ENCODE results near the gene CCDC88A.

Gene CCDC88A, protein sequence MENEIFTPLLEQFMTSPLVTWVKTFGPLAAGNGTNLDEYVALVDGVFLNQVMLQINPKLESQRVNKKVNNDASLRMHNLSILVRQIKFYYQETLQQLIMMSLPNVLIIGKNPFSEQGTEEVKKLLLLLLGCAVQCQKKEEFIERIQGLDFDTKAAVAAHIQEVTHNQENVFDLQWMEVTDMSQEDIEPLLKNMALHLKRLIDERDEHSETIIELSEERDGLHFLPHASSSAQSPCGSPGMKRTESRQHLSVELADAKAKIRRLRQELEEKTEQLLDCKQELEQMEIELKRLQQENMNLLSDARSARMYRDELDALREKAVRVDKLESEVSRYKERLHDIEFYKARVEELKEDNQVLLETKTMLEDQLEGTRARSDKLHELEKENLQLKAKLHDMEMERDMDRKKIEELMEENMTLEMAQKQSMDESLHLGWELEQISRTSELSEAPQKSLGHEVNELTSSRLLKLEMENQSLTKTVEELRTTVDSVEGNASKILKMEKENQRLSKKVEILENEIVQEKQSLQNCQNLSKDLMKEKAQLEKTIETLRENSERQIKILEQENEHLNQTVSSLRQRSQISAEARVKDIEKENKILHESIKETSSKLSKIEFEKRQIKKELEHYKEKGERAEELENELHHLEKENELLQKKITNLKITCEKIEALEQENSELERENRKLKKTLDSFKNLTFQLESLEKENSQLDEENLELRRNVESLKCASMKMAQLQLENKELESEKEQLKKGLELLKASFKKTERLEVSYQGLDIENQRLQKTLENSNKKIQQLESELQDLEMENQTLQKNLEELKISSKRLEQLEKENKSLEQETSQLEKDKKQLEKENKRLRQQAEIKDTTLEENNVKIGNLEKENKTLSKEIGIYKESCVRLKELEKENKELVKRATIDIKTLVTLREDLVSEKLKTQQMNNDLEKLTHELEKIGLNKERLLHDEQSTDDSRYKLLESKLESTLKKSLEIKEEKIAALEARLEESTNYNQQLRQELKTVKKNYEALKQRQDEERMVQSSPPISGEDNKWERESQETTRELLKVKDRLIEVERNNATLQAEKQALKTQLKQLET (N-terminal part only)

DNA sequence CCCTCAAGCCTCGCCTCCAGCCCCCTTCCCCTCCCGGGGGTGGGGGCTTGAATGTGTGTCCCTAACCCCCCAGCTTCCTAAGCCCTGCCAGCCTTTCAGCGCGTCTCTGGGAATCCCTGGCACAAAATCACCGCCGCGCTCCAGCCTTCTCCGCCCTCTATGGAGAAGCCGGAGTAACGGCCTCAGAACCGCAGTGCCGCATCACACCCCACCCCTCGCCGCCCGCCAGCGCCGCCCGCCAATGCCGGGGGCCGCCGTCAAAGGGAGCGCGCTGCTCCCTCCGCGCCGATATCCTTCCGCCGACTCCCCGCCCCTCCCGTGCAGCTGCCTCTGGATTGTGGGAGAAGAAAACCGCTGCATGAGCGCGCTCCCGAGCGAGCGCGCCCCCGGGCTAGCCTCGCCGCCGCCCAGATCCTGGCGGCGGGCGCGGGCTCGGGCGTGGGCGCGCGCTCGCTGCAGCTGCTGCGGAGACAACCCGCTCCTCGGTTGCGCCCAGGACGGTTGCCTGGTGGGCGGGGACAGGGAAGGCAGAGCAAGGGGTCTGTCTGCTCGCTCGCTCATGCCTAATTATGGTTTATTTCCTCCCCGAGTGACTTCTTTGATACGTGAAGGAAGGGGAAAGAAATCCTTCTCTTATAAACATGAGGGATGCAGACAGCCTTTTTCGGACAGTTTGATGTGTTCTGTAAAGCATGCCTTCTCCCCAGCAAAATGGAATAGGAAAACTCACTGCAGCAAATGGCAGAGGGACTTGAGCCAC is at the start of gene CCDC88A:
CCDC88A (minus strand) TSS at position 178 of the 760 bp plus-strand sequence. CDS start 777 bp downstream, outside the sequence.
- DNase-seq (ENCODE audit: low read depth), result peak; percentile 99

DNA sequence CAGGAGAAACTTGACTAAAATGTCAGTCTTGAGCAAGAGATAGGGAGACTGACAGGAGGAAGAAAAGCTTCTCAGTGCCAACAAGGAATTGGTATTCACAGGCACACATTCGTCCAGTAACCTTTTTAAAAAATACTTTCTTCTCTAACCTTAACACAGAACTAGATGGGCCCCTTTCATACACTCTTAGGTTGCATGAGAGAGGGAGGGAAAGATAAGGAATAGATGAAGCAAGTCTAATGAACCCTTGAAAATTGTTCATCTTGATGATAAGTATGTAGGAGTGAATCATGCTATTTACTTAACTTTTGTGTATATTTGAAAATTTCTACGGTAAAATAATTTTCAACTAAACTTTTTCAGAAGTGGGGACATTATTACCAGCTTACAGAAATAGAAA is 42.0 kb upstream of the CCDC88A start:
- no peak overlapping the region for H3K4me3 ChIP-seq (ENCODE audit: low read depth, low read length)
- TF ChIP-seq, protein P1, sequence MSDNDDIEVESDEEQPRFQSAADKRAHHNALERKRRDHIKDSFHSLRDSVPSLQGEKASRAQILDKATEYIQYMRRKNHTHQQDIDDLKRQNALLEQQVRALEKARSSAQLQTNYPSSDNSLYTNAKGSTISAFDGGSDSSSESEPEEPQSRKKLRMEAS (IDR thresholded peaks at IDR 0.05; ENCODE audit: low read depth, low read length), result no peak
- TF ChIP-seq, protein P2, sequence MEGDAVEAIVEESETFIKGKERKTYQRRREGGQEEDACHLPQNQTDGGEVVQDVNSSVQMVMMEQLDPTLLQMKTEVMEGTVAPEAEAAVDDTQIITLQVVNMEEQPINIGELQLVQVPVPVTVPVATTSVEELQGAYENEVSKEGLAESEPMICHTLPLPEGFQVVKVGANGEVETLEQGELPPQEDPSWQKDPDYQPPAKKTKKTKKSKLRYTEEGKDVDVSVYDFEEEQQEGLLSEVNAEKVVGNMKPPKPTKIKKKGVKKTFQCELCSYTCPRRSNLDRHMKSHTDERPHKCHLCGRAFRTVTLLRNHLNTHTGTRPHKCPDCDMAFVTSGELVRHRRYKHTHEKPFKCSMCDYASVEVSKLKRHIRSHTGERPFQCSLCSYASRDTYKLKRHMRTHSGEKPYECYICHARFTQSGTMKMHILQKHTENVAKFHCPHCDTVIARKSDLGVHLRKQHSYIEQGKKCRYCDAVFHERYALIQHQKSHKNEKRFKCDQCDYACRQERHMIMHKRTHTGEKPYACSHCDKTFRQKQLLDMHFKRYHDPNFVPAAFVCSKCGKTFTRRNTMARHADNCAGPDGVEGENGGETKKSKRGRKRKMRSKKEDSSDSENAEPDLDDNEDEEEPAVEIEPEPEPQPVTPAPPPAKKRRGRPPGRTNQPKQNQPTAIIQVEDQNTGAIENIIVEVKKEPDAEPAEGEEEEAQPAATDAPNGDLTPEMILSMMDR (IDR thresholded peaks at IDR 0.05; ENCODE audit: low read depth, low read length), result no peak
- no peak for TF ChIP-seq MYC (IDR thresholded peaks at IDR 0.05; ENCODE audit: low read depth, low read length)
- no peak for TF ChIP-seq POLR2A (IDR thresholded peaks at IDR 0.05; ENCODE audit: extremely low read depth, insufficient read length)
- no peak for DNase-seq (ENCODE audit: low read depth)

More for the DNA sequence above, at the start of gene CCDC88A:
- TF ChIP-seq MYC (IDR thresholded peaks at IDR 0.05; ENCODE audit: low read depth, low read length) (peak; percentile 56), POLR2A (IDR thresholded peaks at IDR 0.05; ENCODE audit: extremely low read depth, insufficient read length) (peak; percentile 82)
- TF ChIP-seq, protein P2 (IDR thresholded peaks at IDR 0.05; ENCODE audit: low read depth, low read length), result no peak
- TF ChIP-seq, protein P1 (IDR thresholded peaks at IDR 0.05; ENCODE audit: low read depth, low read length), result no peak; the same call in 1 of the 2 replicates
- H3K4me3 ChIP-seq (ENCODE audit: low read depth, low read length), result peak within 1 kb of the TSS; percentile 89

DNA sequence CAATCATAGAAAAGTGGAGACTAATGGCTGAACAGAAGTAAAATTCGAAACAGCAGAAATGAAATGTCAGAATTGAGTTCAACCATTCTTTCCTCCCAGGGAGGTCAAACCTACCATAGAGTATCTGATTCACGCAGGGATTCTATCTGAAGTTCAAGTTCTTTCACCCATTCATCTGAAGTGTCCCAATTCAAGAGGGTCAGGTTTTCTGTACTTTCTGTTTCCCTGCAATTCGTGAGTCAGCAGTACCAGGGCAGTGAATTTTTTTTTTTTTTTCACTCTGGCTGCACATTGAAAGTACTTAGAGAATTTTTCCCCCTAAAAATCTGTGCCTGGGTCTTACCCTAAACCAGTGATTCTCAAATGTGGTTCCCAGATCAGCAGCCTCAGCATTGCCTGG is 40.9 kb upstream of the CCDC88A start:
- no peak overlapping the region for H3K4me3 ChIP-seq (ENCODE audit: low read depth, low read length)
- no peak for DNase-seq (ENCODE audit: low read depth)
- TF ChIP-seq, protein P1 (IDR thresholded peaks at IDR 0.05; ENCODE audit: low read depth, low read length), result no peak
- TF ChIP-seq MYC (IDR thresholded peaks at IDR 0.05; ENCODE audit: low read depth, low read length) (no peak), POLR2A (IDR thresholded peaks at IDR 0.05; ENCODE audit: extremely low read depth, insufficient read length) (no peak)
- TF ChIP-seq, protein P2 (IDR thresholded peaks at IDR 0.05; ENCODE audit: low read depth, low read length), result no peak

DNA sequence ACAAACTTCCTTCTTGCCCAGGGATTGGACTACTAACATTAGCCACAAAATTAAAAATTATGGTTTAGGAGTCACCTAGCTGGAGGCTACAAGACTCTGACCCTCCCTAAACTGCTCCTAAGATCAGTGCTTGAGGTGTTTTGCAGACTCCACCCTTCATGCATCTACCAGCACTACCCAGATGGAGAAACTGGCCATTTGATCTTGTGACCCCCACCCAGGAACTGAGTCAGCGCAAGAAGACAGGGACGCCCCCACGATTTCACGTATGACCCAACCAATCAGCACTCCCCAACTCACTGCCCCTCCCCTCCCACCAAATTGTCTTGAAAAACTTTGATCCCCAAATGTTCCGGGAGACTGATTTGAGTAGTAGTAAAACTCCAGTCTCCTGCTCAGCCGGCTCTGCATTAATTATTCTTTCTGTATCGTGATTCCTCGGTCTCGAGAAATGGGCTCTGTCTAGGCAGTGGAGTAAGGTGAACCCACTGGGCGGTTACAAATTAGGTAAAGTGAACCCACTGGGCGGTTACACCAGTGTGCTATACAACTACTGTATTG is 40.1 kb upstream of the CCDC88A start:
- TF ChIP-seq MYC (IDR thresholded peaks at IDR 0.05; ENCODE audit: low read depth, low read length), result no peak
- no peak for TF ChIP-seq POLR2A (IDR thresholded peaks at IDR 0.05; ENCODE audit: extremely low read depth, insufficient read length)
- TF ChIP-seq, protein P1 (IDR thresholded peaks at IDR 0.05; ENCODE audit: low read depth, low read length), result no peak
- TF ChIP-seq, protein P2 (IDR thresholded peaks at IDR 0.05; ENCODE audit: low read depth, low read length), result no peak
- H3K4me3 ChIP-seq (ENCODE audit: low read depth, low read length), result no peak overlapping the region
- no peak for DNase-seq (ENCODE audit: low read depth)
